ENCODE measurements around the gene FXR2.
"Not testable (repeated sequence)": the region's sequence is repeated elsewhere in the genome, so short reads cannot be mapped to it uniquely, and the experiment has no call there.

The FXR2 gene

GRCh38 chr17:7644775-7645174 lies 30.1 kb upstream of the FXR2 start:
- Histone ChIP-seq H3K36me3 (ENCODE audit: control insufficient read depth, insufficient read depth, low read length, severe bottlenecking) (no peaks in the 10 kb centered on the region), H3K27me3 (replicated peaks; ENCODE audit: control insufficient read depth, insufficient read depth, low read length) (peaks cover 39% of the 10 kb centered on the region), H3K9me3 (ENCODE audit: control insufficient read depth, low read length) (no peaks in the 10 kb centered on the region), H3K4me1 (ENCODE audit: control insufficient read depth, insufficient read depth, low read length) (no peaks in the 10 kb centered on the region), H3K9ac (ENCODE audit: low read length) (no peak overlapping the region), H3K4me3 (ENCODE audit: low read length) (no peak overlapping the region)
- DNase-seq (ENCODE audit: low read depth), result no peak

DNA sequence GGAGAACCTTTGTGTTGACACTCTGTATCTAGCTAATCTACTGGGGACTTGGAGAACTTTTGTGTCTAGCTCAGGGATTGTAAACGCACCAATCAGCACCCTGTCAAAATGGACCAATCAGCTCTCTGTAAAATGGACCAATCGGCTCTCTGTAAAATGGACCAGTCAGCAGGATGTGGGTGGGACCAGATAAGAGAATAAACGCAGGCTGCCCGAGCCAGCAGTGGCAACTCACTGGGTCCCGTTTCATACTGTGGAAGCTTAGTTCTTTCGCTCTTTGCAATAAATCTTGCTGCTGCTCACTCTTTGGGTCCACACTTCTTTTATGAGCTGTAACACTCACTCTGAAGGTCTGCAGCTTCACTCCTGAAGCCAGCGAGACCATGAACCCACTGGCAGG lies 26.9 kb upstream of the FXR2 start:
- not testable (repeated sequence) for DNase-seq (ENCODE audit: low read depth); H3K4me3 ChIP-seq (ENCODE audit: low read length); H3K36me3 ChIP-seq (ENCODE audit: control insufficient read depth, insufficient read depth, low read length, severe bottlenecking); H3K9ac ChIP-seq (ENCODE audit: low read length); H3K4me1 ChIP-seq (ENCODE audit: control insufficient read depth, insufficient read depth, low read length); H3K9me3 ChIP-seq (ENCODE audit: control insufficient read depth, low read length)
- H3K27me3 ChIP-seq (replicated peaks; ENCODE audit: control insufficient read depth, insufficient read depth, low read length), result peaks cover 19% of the 10 kb centered on the region

DNA sequence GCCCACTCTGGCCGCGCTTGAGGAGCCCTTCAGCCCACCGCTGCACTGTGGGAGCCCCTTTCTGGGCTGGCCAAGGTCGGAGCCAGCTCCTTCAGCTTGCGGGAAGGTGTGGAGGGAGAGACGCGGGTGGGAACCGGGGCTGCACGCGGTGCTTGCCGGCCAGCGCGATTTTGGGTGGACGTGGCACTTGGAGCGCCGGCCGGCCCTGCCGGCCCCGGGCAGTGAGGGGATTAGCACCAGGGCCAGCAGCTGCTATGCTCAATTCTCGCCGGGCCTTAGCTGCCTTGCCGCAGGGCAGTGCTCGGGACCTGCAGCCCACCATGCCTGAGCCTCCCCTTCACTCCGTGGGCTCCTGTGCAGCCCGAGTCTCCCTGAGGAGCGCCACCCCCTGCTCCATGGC lies 26.1 kb upstream of the FXR2 start:
- Histone ChIP-seq H3K9ac (ENCODE audit: low read length) (no peak overlapping the region), H3K4me3 (ENCODE audit: low read length) (no peak overlapping the region), H3K9me3 (ENCODE audit: control insufficient read depth, low read length) (no peaks in the 10 kb centered on the region), H3K27me3 (replicated peaks; ENCODE audit: control insufficient read depth, insufficient read depth, low read length) (peaks cover 14% of the 10 kb centered on the region), H3K36me3 (ENCODE audit: control insufficient read depth, insufficient read depth, low read length, severe bottlenecking) (no peaks in the 10 kb centered on the region), H3K4me1 (ENCODE audit: control insufficient read depth, insufficient read depth, low read length) (no peaks in the 10 kb centered on the region)
- DNase-seq (ENCODE audit: low read depth), result no peak

DNA sequence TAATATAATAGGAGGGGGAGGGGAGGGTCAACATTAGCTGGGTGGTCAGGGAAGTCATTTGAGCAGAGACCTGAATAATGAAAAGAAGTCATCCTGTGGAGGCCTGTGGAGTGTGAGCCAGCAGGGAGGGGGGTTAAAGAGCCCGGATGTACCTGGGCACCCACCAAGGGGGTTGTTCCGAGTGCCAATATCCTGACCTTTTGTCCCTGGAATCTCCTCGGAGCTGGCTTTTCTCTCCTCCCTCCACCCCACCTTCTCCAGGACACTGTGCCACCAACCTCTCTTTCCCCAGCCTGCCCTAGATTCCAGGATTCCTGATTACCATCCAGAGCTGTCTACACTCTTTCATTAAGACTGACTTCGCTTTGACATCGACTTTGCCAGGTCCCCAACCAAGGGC lies 21.5 kb upstream of the FXR2 start:
- Histone ChIP-seq H3K4me3 (ENCODE audit: low read length) (no peak overlapping the region), H3K4me1 (ENCODE audit: control insufficient read depth, insufficient read depth, low read length) (no peaks in the 10 kb centered on the region), H3K9me3 (ENCODE audit: control insufficient read depth, low read length) (no peaks in the 10 kb centered on the region), H3K9ac (ENCODE audit: low read length) (no peak overlapping the region), H3K27me3 (replicated peaks; ENCODE audit: control insufficient read depth, insufficient read depth, low read length) (peaks cover 4% of the 10 kb centered on the region), H3K36me3 (ENCODE audit: control insufficient read depth, insufficient read depth, low read length, severe bottlenecking) (no peaks in the 10 kb centered on the region)
- DNase-seq (ENCODE audit: low read depth), result no peak

- Histone ChIP-seq H3K36me3 (ENCODE audit: control insufficient read depth, insufficient read depth, low read length, severe bottlenecking) (no peaks in the 10 kb centered on the region), H3K9me3 (ENCODE audit: control insufficient read depth, low read length) (no peaks in the 10 kb centered on the region), H3K9ac (ENCODE audit: low read length) (no peak overlapping the region), H3K4me1 (ENCODE audit: control insufficient read depth, insufficient read depth, low read length) (no peaks in the 10 kb centered on the region), H3K27me3 (replicated peaks; ENCODE audit: control insufficient read depth, insufficient read depth, low read length) (peaks cover 4% of the 10 kb centered on the region), H3K4me3 (ENCODE audit: low read length) (no peak overlapping the region)
- DNase-seq (ENCODE audit: low read depth), result peak; percentile 46
Observed at GRCh38 chr17:7634384-7634783, 19.7 kb upstream of the FXR2 start.

DNA sequence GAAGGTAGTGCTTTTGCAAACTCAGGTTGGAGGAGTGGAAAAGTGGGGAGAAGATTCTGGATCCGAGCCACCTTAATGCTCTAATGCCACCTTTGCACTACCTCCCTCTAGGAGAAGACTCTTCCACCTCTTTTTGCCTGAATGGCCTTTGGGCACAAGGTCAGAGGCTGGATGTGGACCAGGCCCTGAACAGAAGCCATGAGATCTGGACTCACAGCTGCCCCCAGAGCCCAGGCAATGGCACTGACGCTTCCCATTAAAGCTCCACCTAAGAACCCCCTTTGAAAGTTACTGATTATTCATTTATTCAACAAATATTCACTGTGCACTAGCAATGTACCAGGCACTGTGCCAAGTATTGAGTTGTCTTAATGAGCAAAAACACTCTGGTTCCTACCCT lies 18.4 kb upstream of the FXR2 start:
- Histone ChIP-seq H3K4me3 (ENCODE audit: low read length) (no peak overlapping the region), H3K9me3 (ENCODE audit: control insufficient read depth, low read length) (no peaks in the 10 kb centered on the region), H3K9ac (ENCODE audit: low read length) (peak overlapping the region; percentile 30), H3K4me1 (ENCODE audit: control insufficient read depth, insufficient read depth, low read length) (no peaks in the 10 kb centered on the region), H3K36me3 (ENCODE audit: control insufficient read depth, insufficient read depth, low read length, severe bottlenecking) (no peaks in the 10 kb centered on the region), H3K27me3 (replicated peaks; ENCODE audit: control insufficient read depth, insufficient read depth, low read length) (peaks cover 4% of the 10 kb centered on the region)
- DNase-seq (ENCODE audit: low read depth), result no peak

DNA sequence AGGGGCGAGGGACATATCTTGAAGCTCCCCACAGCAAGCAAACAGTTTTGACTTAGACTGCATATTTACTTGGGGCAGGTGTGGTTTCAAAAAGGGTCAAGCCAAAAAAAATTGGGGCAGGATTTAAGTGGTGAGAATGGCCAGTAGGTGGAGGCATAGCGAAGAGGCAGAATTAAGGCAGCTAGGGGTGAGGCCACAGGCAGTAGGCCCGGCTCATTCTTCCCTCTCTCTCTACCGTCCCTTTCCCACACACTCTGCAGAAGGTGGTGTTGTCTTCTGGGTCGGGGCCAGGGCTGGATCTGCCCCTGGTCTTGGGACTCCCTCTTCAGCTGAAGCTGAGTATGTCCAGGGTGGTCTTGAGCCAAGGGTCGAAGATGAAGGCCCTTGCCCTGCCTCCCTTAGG lies 17.8 kb upstream of the FXR2 start:
- H3K9me3 ChIP-seq (ENCODE audit: control insufficient read depth, low read length), result no peaks in the 10 kb centered on the region
- DNase-seq (ENCODE audit: low read depth), result peak; percentile 67
- H3K4me1 ChIP-seq (ENCODE audit: control insufficient read depth, insufficient read depth, low read length), result no peaks in the 10 kb centered on the region

DNA sequence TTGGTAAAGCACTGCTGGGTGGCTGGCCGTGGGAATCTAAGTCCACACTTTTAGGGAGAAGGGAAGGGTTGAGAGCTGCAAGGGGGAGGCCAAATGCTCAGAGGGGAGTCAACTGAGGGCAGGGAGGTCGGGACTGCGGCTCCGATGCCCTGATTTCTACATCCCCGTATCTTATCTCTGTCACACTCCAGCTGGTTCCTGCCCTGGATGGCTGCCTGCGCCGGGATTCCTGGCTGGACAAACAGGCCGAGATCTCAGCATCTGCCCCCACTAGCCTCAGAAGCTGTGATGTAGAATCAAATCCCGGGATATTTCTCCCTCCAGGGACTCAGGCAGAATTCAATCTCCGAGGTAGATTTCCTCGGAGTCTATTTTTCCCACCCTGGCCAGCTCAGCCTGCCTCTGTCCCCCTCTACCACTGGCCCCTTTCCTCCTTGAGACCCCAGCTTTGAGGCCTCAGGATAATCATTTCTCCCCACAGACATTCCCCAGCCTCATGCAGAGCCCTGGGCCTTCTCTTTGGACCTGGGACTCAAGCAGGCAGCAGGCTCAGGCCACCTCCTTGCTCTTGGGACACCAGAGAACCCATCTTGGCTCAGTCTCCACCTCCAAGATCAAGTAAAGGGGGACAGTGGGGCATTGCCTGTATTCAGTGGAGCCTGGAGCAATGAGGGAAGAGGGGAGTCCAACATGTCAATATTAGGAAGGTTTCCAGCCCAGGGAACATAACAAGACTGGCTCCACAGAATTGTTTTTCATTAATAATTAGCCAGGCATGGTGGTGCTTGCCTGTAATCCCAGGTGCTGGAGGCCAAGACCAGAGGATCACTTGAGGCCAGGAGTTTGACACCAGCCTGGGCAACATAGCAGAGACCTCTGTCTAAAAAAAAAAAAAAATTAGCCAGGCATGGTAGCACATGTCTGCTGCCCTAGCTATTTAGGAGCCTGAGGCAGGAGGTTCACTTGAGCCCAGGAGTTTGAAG lies 17.0 kb upstream of the FXR2 start:
- Histone ChIP-seq H3K36me3 (ENCODE audit: control insufficient read depth, insufficient read depth, low read length, severe bottlenecking) (no peaks in the 10 kb centered on the region), H3K9ac (ENCODE audit: low read length) (no peak overlapping the region), H3K27me3 (replicated peaks; ENCODE audit: control insufficient read depth, insufficient read depth, low read length) (peaks cover 4% of the 10 kb centered on the region), H3K9me3 (ENCODE audit: control insufficient read depth, low read length) (no peaks in the 10 kb centered on the region), H3K4me1 (ENCODE audit: control insufficient read depth, insufficient read depth, low read length) (peaks cover 3% of the 10 kb centered on the region), H3K4me3 (ENCODE audit: low read length) (no peak overlapping the region)
- no peak for DNase-seq (ENCODE audit: low read depth)

More for the DNA sequence above, 17.8 kb upstream of the FXR2 start:
- H3K4me3 ChIP-seq (ENCODE audit: low read length), result no peak overlapping the region
- H3K27me3 ChIP-seq (replicated peaks; ENCODE audit: control insufficient read depth, insufficient read depth, low read length), result peaks cover 4% of the 10 kb centered on the region
- peak overlapping the region; percentile 30 for H3K9ac ChIP-seq (ENCODE audit: low read length)
- no peaks in the 10 kb centered on the region for H3K36me3 ChIP-seq (ENCODE audit: control insufficient read depth, insufficient read depth, low read length, severe bottlenecking)

- peaks cover 4% of the 10 kb centered on the region for H3K36me3 ChIP-seq (ENCODE audit: control insufficient read depth, insufficient read depth, low read length, severe bottlenecking)
- H3K9me3 ChIP-seq (ENCODE audit: control insufficient read depth, low read length), result no peaks in the 10 kb centered on the region
- H3K4me3 ChIP-seq (ENCODE audit: low read length), result no peak within 1 kb of the TSS
- H3K4me1 ChIP-seq (ENCODE audit: control insufficient read depth, insufficient read depth, low read length), result peaks cover 5% of the 10 kb centered on the region
- no peak for DNase-seq (ENCODE audit: low read depth)
- peak within 1 kb of the TSS; percentile 1 for H3K9ac ChIP-seq (ENCODE audit: low read length)
- H3K27me3 ChIP-seq (replicated peaks; ENCODE audit: control insufficient read depth, insufficient read depth, low read length), result peaks cover 4% of the 10 kb centered on the region
Observed at GRCh38 chr17:7629939-7630571, 15.4 kb upstream of the FXR2 start, which contains the start of gene SHBG. TSS of gene SHBG (plus strand) at chr17:7630135. CDS start at chr17:7630173, 38 bp downstream.

- peak within 1 kb of the TSS; percentile 97 for H3K9ac ChIP-seq (ENCODE audit: low read length)
- peak within 1 kb of the TSS; percentile 86 for H3K4me3 ChIP-seq (ENCODE audit: low read length)
- no peaks in the 10 kb centered on the region for H3K9me3 ChIP-seq (ENCODE audit: control insufficient read depth, low read length)
- peaks cover 5% of the 10 kb centered on the region for H3K4me1 ChIP-seq (ENCODE audit: control insufficient read depth, insufficient read depth, low read length)
- DNase-seq (ENCODE audit: low read depth), result peak; percentile 98
- H3K27me3 ChIP-seq (replicated peaks; ENCODE audit: control insufficient read depth, insufficient read depth, low read length), result no peaks in the 10 kb centered on the region
- peaks cover 4% of the 10 kb centered on the region for H3K36me3 ChIP-seq (ENCODE audit: control insufficient read depth, insufficient read depth, low read length, severe bottlenecking)
Observed at GRCh38 chr17:7627250-7628121, 12.8 kb upstream of the FXR2 start, which contains the start of gene SAT2. TSS of gene SAT2 (minus strand) at chr17:7627821. CDS start at chr17:7627635, 186 bp downstream.

GRCh38 chr17:7626956-7627249 lies 12.2 kb upstream of the FXR2 start:
- H3K27me3 ChIP-seq (replicated peaks; ENCODE audit: control insufficient read depth, insufficient read depth, low read length), result no peaks in the 10 kb centered on the region
- peaks cover 5% of the 10 kb centered on the region for H3K4me1 ChIP-seq (ENCODE audit: control insufficient read depth, insufficient read depth, low read length)
- H3K9ac ChIP-seq (ENCODE audit: low read length), result peak overlapping the region; percentile 97
- DNase-seq (ENCODE audit: low read depth), result no peak
- H3K36me3 ChIP-seq (ENCODE audit: control insufficient read depth, insufficient read depth, low read length, severe bottlenecking), result peaks cover 4% of the 10 kb centered on the region
- peak overlapping the region; percentile 86 for H3K4me3 ChIP-seq (ENCODE audit: low read length)
- H3K9me3 ChIP-seq (ENCODE audit: control insufficient read depth, low read length), result no peaks in the 10 kb centered on the region
